Calu3 (cell line): ENCODE results near the gene KCNF1. TPM values are rescaled to one million over a fixed set of nuclear protein-coding genes. Genes with fewer than 3 reads are reported as not detected.
A peak's percentile ranks its signal among the peaks of the same experiment; 100 is the strongest.

ENCODE experiments used
- BruUV-seq: library from RNA; stranded (reverse); fragments of 400-500 nt; replicated peaks from 2 replicates; lab custom pipeline; 2021; lab: Mats Ljungman, UMichigan
- CTCF ChIA-PET: fragments of 300-600 bp; sonication (Branson Sonifier 250); formaldehyde crosslinking; loops from one replicate; lab custom pipeline; 2022; ENCODE audit warnings: antibody characterized with exemption; lab: Charles Lee
- DNase-seq: peaks from one replicate; pipeline ENCODE4 v3.0.0; 2022
- H3K27ac Mint-ChIP-seq: one replicate; pipeline ENCODE4 v1.8.0; 2022; ENCODE audit warnings: mixed read lengths; ENCODE audit not compliant: unreplicated experiment
- H3K27me3 Mint-ChIP-seq: one replicate; pipeline ENCODE4 v1.8.0; 2022; ENCODE audit warnings: mixed read lengths; ENCODE audit not compliant: unreplicated experiment
- H3K36me3 Mint-ChIP-seq: one replicate; pipeline ENCODE4 v1.8.0; 2022; ENCODE audit warnings: mild to moderate bottlenecking, moderate library complexity, mixed read lengths; ENCODE audit not compliant: insufficient read depth, unreplicated experiment
- H3K4me1 Mint-ChIP-seq: one replicate; pipeline ENCODE4 v1.8.0; 2022; ENCODE audit warnings: mild to moderate bottlenecking, low read depth, mixed read lengths; ENCODE audit not compliant: unreplicated experiment
- H3K4me3 Mint-ChIP-seq: one replicate; pipeline ENCODE4 v1.8.0; 2022; ENCODE audit warnings: mild to moderate bottlenecking, low read depth, moderate library complexity, mixed read lengths; ENCODE audit not compliant: unreplicated experiment
- H3K9me3 Mint-ChIP-seq: one replicate; pipeline ENCODE4 v1.8.0; 2022; ENCODE audit warnings: low read depth, mixed read lengths; ENCODE audit not compliant: unreplicated experiment
- CTCF ChIP-seq: fragments of 200-600 bp; IDR thresholded peaks from one replicate; pipeline ENCODE4 v1.8.0; 2022; ENCODE audit warnings: antibody characterized with exemption; ENCODE audit not compliant: unreplicated experiment
- intact Hi-C: fragments of 100-400 bp; cut with micrococcal nuclease; formaldehyde crosslinking; loops from one replicate; pipeline ENCODE4 v1.10.0; 2022; ENCODE audit not compliant: unreplicated experiment
- total RNA-seq: library from RNA; stranded (reverse); gene quantifications from 2 replicates; pipeline ENCODE4 v1.2.3, GENCODE V29; 2022

KCNF1 gene
- total RNA-seq, 1 experiment from 2014 or later, result not detected

- H3K4me3 Mint-ChIP-seq, result no peak overlapping the region
- BruUV-seq, result no TSS peak
- peaks cover 19% of the 10 kb centered on the region for H3K27me3 Mint-ChIP-seq
- no peak overlapping the region for H3K27ac Mint-ChIP-seq
- intact Hi-C loops, result no loop called here
- DNase-seq, result peak; percentile 38
- H3K4me1 Mint-ChIP-seq, result peaks cover 14% of the 10 kb centered on the region
- no peak for TF ChIP-seq CTCF
- H3K9me3 Mint-ChIP-seq, result no peaks in the 10 kb centered on the region
- CTCF ChIA-PET, result interaction anchor here (0.7 to 1.3 kb wide), 3 partner anchors 9 to 517 kb away, joined by 3 to 6 read pairs (median 4); no protein-coding TSS in a partner anchor
- no peaks in the 10 kb centered on the region for H3K36me3 Mint-ChIP-seq
Observed at GRCh38 chr2:10901160-10901939, 10.4 kb upstream of the KCNF1 start.

- intact Hi-C loops, result no loop called here
- no peak for TF ChIP-seq CTCF
- Mint-ChIP-seq H3K4me3 (no peak overlapping the region), H3K27me3 (peaks cover 40% of the 10 kb centered on the region), H3K4me1 (peaks cover 14% of the 10 kb centered on the region), H3K27ac (no peak overlapping the region), H3K9me3 (no peaks in the 10 kb centered on the region), H3K36me3 (no peaks in the 10 kb centered on the region)
- BruUV-seq, result no TSS peak
- CTCF ChIA-PET, result interaction anchor here (0.6 kb wide), 2 partner anchors 13 to 228 kb away, joined by 3 to 4 read pairs; no protein-coding TSS in a partner anchor
- DNase-seq, result no peak
Observed at GRCh38 chr2:10903861-10904210, 7.9 kb upstream of the KCNF1 start.

- Mint-ChIP-seq H3K9me3 (no peaks in the 10 kb centered on the region), H3K4me1 (peaks cover 14% of the 10 kb centered on the region), H3K36me3 (no peaks in the 10 kb centered on the region), H3K27ac (no peak overlapping the region), H3K27me3 (peaks cover 46% of the 10 kb centered on the region), H3K4me3 (no peak overlapping the region)
- no peak for DNase-seq
- intact Hi-C loops, result no loop called here
- CTCF ChIA-PET, result no interaction called here
- no TSS peak for BruUV-seq
- TF ChIP-seq CTCF, result no peak
Observed at GRCh38 chr2:10904455-10904854, 7.3 kb upstream of the KCNF1 start.

- no TSS peak for BruUV-seq
- TF ChIP-seq CTCF, result no peak
- Mint-ChIP-seq H3K9me3 (no peaks in the 10 kb centered on the region), H3K27me3 (peaks cover 54% of the 10 kb centered on the region), H3K4me1 (peaks cover 12% of the 10 kb centered on the region), H3K27ac (no peak overlapping the region), H3K4me3 (no peak overlapping the region), H3K36me3 (no peaks in the 10 kb centered on the region)
- intact Hi-C loops, result no loop called here
- CTCF ChIA-PET, result no interaction called here
- DNase-seq, result no peak
Observed at GRCh38 chr2:10905006-10905861, 6.5 kb upstream of the KCNF1 start.
